ENCODE measurements around the gene MALAT1.

MALAT1 gene

DNA sequence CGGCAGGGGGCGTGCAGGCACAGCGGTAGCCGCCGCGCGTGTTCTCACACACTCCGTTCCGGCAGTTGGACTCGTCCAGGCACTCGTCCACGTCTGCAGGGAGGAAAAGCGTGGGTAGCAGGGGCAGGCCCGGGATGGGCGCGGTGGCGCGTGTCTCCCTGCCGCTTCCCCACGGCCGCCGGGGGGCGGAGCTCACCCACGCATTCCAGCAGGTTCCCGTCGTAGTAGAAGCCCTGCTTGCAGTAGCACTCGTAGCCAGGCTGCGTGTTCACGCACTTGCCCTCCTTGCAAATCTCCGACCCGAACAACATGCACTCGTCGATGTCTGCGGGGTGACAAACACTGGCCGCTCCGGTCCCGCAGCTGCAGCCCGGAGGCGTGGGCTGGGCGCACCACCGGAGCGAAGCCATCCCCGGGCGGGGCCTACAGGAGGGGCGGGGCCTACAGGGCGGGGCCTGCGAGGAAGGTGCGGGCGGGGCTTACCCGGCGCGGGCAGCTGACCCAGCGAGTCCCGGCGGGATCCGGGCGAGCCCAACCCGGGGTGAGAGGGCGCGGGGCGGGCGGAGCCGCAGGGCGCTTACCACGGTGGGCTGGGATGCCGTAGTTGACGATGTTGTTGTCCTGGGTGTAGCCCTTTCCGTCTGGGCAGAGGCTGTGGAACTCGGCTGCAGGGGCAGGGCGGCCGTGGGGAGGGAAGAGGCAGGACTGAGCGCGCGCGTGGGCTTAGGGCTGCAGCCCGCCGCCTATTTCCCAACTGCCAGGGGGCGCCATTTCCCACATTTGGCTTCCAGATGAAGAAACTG is 41.6 kb downstream of the MALAT1 start:
- DNase-seq, result peak; percentile 81 to 88 (median 83)

DNA sequence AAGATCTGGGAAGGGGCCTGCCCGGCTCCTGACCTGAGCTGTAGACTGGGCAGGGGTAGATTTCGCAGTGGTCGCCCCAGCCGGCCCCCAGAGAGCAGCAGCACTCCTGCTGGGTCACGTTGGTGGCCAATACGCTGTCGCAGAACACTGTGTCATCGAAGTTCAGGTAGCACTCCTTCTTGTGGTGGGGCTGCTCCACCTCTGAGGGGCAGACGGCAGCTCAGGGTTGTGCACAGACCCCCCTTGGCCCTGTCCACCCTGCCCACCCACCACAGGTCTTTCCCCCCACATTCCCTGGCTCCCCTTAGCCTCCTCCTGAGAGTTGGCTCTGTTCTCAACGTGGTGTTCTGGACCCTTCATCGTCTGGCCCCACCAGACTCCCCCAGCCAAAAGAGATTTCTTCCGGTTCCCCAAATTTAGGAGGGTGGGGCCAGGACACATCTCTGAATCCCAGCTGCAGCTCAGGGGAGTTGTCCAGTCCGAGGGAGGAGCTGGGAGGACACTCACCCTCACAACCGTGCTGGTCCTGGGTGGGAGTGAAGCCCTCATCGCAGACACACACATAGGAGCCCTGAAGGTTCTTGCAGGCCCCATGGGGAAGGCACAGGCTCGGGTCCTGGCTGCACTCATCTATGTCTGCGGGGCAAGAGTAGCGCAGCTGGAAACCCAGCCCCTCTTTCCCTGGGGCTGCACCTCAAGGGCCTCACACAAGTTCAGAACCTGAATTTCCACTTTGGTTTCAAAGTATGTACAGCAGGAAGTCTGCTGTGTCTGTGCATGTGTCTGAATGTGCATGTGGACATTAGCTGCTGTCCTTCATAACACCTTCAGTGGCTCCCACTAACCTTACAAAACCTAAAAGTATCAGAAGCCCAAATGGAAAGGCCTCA is 42.5 kb downstream of the MALAT1 start:
- DNase-seq, result no peak

DNA sequence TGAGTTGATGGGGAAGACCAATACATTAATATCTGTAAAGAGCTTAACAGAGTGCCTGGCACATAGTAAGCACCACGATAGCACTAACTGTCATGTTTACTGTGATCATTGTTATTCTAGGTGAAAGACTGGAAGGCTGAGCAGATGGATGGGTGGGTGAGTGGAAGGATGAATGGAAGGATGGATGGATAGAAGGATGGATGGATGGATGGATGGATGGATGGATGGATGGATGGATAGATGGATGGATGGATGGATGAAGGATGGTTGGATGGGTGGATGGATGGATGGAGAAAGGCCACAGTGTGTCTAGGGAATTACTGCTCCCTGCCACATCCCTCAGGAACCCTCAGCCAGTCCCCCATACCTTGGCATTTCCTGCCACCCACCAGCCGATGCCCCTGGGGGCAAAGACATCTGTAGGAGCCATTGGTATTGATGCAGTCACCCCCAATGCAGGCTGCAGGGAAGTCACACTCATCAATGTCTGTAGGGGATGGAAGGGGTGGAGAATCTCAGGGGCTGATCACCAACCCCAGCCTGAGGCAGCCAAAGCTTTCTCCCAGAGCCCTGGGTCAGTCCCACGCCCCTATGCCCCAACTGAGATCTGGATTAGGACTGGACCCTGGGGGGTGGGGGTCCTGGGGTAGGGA is 44.0 kb downstream of the MALAT1 start:
- DNase-seq, result no peak

DNA sequence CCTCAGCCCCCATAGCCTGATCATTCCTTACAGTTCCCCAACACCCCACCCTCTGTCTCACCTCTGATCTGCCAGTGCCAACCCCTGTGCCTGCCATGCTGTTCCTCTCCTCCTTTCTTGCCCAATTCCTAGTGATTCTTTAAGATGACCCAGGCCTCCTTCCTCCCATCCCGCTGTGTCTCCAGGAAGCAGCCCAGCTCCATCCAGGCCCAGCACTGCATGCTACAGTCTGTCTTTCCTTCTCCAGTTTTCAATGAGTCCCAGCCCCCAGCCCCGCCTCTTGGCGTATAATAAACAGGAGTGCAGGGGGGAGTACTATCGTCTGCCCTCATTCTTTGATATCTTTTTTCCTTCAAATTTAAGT is 47.0 kb downstream of the MALAT1 start:
- no peak for DNase-seq

DNA sequence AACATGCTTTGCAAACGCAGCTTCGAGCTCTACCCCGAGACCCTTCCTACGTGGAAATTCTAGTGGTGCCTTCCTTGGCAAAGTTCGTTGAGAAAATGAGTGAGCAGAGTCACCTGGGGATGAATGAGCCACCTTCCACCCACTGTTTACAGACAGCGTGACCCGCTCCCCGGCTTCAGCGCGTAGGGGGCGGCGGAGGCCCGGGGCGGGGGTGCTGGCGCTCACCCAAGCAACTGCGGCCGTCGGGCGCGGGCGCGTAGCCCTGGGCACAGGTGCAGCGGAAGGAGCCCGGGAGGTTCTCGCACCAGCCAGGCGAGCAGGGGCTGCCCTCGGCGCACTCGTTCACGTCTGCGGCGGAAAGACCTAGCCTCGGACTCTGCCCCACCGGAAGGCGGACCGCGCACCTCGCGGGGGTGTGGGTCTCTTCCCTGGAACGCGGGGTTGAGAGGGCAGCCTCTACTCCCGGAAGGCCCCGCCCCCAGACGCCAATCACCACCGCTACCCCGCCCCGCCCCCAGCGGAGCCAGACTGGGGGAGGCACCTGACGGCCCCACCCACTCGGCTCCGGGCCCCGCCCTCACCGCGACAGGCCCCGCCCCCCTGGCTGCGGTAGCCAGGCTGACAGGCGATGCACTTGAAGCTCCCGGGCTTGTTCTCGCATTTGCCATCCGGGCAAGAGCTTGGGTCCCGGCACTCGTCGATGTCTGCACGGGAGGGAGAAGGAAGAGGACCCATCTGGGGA is 47.5 kb downstream of the MALAT1 start:
- peak; percentile 93 to 98 (median 96) for DNase-seq

DNA sequence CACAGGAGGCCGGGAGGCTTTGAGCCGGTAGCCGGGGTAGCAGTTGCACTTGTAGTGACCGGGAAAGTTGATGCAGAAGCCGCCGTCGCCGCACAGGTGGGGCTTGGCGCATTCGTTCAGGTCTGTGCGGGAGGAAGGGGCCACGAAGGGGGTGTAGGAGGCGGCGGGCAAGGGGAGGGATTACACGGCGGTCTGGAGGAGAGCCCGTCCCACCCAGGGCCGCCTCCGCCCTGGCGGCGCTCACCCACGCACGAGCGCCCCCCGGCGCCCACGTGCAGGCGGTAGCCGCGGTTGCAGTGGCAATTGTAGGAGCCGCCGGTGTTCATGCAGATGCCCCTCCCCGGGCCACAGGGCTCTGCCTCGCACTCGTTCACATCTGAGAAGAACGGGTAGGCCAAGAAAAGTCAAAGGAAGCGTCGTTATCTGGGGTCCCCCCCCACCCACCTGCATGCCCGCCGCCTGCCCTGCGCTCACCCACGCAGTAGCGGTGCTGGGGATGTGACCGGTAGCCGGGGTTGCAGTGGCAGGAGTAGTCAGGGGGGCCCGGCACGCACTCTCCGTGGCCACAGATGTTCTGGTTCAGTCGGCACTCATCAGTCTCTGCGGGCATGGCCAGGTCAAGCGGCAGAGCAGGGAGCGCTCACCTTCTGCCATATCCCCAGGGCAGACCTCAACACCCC is 48.7 kb downstream of the MALAT1 start:
- DNase-seq, result no peak

DNA sequence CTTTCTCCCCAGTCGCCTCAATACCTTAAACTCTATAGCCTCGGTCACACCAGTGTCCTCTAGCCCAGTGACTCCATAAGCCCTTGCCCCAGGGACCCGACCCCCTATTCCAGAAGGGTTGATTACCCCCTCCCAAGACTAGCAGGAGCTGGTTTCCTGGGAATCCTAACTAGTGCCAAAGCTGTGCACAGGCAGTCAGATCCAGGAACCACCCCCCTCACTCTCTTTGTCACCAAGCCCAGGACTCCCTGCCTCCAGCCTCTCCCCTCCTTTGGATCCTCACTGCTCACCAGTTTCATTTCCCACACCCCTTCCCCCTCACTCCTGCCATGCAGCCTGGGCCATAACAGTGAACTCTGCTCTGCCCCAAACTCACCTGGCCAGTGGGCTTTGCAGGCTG is 49.5 kb downstream of the MALAT1 start:
- no peak for DNase-seq

DNA sequence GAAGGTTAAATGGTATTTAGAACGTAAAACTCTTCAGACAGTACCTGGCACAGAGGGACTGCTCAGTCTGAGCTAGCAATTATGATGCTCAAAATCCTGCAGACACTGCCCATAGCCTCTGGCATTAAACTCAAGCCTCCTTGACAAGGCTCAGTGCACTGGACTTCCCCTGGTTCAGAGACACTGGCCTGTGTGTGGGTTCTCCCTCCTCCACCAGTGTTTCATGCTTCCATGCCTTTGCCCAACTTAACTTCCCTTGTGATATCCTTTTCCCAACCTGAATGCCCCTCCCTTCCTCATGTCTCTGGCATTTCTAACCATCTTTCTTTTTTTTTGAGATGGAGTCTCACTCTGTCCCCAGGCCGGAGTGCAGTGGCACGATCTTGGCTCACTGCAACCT is 50.3 kb downstream of the MALAT1 start:
- DNase-seq, result no peak

DNA sequence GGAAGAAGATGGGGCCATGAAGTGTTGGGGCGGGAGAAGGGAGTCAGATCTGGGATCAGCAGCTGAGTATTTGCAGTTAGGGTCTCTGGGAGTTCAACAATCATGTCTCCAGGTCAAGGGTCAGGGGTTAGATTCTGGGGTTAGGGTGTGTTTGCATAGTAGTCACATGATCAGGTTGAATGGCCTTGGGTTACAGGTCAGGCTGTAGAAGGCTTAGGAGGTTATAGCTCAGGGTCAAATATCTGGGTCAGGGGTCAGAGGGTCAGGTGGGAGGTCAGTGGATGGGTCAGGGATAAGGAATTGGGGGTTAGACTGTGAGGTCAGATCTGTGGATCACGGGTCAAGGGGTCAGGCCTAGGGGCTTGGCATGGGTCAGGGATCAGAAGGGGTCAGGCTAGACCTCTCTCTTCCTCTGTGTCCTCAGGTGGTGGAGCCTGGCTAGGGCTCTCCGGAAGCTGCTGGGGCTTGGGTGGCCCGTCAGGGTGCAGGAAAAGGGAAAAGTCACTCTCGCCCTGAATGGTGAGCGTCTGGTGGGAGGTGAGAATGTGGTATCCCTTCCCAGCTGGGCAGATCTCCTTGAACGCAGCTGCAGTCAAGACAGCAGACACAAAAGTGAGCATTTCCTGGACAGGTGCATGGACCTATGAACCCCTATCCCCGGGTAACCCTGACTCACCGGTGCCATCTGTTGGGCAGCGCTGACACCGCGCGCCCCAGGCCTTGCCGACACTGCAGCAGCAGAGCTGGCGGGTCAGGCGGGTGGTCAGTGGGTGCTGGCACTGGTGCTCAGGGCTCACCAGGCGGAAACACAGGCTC is 52.9 kb downstream of the MALAT1 start:
- DNase-seq, result peak in 3 of 4 experiments; percentile 28 to 41 (median 35)

DNA sequence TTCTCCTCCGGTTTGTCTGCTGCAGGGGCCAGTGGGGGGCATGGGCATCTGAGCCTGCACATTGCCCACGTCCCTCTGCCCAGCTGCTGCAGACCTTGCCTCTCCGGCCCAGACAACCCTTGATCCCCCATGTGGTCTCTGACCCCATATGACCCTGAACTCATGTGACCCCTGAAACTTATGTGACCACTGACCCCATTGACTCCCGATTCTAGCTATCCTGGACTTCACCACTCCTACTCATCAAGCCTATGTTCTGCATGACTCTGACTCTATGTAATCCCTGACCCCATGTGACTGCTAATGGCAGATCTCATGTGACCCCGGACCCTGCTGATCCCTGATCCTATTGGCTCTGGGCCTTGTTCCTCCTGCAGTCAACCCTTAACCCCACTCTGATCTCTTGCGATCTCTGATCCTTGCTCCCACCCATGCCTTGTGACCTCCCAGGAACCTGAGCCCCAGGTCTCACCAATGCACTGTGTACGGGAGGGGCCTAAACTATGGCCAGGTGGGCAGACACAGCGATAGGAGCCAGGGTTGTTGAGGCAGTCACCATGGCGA is 53.6 kb downstream of the MALAT1 start:
- DNase-seq, result no peak

DNA sequence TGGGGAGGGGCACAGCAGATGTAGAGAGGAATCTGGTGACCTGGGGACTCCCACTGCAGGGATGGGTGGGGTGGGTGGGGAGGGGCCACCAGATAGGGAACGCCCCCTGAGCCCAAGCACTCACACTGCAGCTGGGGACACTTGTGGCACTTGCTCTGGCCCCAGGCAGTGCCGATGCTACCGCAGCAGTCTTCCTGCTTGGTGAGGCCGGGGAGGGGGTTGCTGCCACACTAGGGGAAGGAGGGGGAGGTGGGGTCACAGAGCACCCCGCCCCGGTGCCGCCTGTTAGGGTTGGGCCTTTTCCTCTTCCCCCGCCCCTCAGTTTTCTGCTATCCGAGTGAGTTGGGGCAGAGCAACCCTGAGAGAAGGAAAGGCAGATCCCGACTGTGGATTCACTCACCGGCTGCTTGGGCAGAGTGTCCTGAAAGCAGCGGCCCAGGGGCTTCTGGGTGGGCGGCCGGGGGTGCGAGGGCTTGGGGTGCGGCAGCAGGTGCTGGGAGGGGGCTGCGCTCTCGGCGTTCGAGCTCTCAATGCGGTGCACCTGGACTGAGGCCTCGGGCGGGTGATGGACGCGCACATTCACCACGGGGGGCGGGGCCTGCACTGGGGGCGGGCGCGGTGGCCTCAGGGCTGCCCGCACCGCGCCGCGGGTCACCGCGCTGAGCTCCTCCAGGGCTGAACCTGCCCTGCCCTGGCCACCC is 54.6 kb downstream of the MALAT1 start:
- peak in 2 of 4 experiments; percentile 43 to 51 for DNase-seq

DNA sequence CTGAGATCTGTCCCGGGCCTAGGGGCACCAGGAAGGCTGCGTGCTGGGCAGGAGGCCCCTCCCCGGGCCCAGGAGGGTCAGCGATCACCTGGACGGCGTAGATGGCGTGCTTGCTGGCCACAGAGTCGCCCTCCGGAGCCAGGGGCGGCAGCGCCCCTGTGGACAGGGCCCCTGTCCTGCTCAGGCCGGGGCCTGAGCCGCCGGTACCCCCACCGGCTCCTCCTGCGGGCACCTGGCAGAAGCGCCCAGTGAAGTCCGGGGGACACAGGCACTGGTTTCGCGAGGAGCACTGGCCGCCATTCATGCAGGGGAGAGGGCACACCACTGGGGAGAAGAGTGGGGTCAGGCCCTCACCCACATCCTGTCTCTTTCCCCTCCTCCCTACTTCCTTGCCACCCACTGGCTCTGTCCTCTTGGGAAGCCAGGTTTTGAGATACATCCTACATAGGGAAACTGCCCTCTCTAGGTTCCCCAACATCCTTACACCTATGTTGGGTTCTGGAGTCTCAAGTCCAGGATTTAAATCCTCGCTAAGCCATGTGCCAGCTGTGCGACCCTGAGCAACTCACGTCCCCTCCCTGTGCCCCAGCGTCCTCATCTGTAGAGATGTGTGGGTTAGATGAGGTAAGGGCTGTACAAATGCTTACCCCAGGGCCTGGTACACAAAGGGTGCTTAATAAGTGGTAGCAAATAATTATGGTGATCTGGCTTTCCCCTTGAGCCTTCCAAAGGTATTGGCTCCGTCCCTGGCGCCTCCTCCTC is 55.4 kb downstream of the MALAT1 start:
- no peak for DNase-seq

DNA sequence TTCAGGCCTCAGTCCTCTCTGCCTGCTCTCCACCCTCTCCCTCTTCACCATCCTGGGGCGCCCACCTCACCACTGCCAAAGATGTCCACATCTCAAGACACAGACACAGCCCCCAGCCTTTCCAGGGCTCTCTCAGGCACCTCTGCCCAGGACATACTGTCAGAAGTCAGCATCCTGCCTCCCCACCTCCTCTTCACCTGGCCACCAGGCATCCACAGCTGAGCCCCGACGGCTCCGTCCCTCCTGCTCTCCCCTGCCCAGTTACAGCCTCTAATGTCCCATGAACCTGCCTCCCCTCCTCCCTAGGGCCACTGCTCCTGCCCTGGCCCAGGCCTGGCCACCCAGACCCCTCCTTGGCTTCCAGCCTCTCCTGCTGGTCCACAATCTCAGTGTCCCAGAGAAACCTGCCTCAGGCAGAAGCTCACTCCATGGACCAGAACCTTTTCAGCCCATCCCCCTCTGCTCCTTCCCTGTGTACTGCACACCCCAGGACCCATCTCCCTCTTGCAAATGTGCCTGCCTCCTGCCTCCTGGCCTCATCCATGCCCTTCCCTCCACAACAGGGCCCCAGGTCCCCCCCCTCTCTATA is 56.1 kb downstream of the MALAT1 start:
- DNase-seq, result no peak

DNA sequence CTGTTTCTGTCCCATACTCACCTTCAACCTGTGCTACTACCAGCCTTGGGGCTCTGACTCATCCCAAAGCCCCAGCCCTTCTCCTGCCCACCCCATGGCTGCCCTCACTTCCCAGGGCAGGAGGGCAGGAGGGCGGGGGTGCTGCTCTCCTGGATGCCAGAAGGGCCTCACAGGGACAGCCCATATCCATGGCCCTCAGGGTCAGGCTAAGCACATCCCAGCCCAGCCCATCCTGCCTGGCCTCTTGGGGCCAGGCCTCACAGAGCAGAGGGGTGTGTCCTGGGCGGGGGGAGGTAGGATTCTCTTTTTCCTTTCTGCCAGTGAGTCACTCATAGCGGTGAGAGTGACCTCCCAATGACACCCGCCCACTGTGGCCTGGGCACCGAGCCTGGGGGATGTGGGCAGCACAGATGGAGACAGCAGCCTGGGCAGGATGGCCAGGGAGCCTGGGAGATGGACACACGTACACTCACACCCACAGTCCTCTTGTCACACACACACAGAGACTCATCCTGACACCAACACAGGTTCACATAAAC is 56.9 kb downstream of the MALAT1 start:
- no peak for DNase-seq

All from activated CD4-positive, CD25-positive, alpha-beta regulatory T cell (primary cell).